PFSK-1 (cell line): Measurements from ENCODE around the gene PRRG1.

Experiments
- POLR2AphosphoS5 ChIP-seq: IDR thresholded peaks from 2 replicates; pipeline ENCODE4 v1.6.1; 2012; ENCODE audit warnings: low read depth, mild to moderate bottlenecking, control low read depth, low read length, moderate library complexity
- SIN3A ChIP-seq: IDR thresholded peaks from 2 replicates; pipeline ENCODE4 v1.6.1; 2012; ENCODE audit warnings: mild to moderate bottlenecking, low read length, moderate library complexity, borderline replicate concordance; ENCODE audit not compliant: insufficient read depth
- TAF1 ChIP-seq: IDR thresholded peaks from 2 replicates; pipeline ENCODE4 v1.6.1; 2012; ENCODE audit warnings: low read length, control low read depth, borderline replicate concordance; ENCODE audit not compliant: insufficient read depth

- TF ChIP-seq POLR2AphosphoS5 (no peak), SIN3A (no peak), TAF1 (no peak)
These were observed 96.0 kb downstream of the PRRG1 start for GRCh38 chrX:37445182-37445581.
